ENCODE results near the gene KRTAP12-4.

DNA sequence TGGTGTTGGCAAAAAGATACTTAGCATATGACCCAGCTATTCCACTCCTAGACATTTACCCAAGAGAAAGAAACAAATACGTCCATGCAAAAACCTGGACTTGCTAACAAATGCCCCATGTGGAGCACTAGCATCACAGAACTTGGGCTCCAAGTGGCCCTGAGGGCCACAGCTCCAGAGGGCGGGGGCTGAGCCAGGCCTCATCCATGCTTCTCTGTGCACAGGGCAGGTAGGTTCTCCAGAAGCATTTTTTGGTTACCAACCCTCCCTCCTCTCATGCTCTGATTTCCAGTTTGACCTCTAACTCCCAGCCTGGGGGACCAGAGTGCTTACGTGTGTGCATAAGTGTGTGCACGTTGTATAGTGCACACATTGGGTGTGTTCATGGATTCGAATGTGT lies 10.2 kb upstream of the KRTAP12-4 start:
- TF ChIP-seq, protein P1, sequence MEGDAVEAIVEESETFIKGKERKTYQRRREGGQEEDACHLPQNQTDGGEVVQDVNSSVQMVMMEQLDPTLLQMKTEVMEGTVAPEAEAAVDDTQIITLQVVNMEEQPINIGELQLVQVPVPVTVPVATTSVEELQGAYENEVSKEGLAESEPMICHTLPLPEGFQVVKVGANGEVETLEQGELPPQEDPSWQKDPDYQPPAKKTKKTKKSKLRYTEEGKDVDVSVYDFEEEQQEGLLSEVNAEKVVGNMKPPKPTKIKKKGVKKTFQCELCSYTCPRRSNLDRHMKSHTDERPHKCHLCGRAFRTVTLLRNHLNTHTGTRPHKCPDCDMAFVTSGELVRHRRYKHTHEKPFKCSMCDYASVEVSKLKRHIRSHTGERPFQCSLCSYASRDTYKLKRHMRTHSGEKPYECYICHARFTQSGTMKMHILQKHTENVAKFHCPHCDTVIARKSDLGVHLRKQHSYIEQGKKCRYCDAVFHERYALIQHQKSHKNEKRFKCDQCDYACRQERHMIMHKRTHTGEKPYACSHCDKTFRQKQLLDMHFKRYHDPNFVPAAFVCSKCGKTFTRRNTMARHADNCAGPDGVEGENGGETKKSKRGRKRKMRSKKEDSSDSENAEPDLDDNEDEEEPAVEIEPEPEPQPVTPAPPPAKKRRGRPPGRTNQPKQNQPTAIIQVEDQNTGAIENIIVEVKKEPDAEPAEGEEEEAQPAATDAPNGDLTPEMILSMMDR (IDR thresholded peaks at IDR 0.05) = no peak
- TF ChIP-seq POLR2A (IDR thresholded peaks at IDR 0.05) = no peak
